ENCODE measurements around the gene CORO2B. TPM values are rescaled to one million over a fixed set of nuclear protein-coding genes. Genes with fewer than 3 reads are reported as not detected.

The CORO2B gene
- total and polyA plus RNA-seq, 9 of the 15 experiments (the other 6 are each of a cell fraction or from before 2014, with no cell fraction given) = not detected

- no peaks in the 10 kb centered on the region for H3K36me3 ChIP-seq (ENCODE audit: control insufficient read depth, insufficient read depth, low read length)
- in situ Hi-C loops (cut with MboI) = no loop called here
- peak; percentile 93 for FAIRE-seq
- intact Hi-C loops (cut with micrococcal nuclease) = loop anchor here (5.0 kb wide), 1 partner anchor 285 kb away; no protein-coding TSS in a partner anchor
- no TSS peak for BruUV-seq (replicated peaks)
- H3K9me3 ChIP-seq (replicated peaks; ENCODE audit: control insufficient read depth, insufficient read depth, low read depth, low read length) = no peaks in the 10 kb centered on the region
- H3K4me3 ChIP-seq = no peak overlapping the region
- TF ChIP-seq HMGN3 (IDR thresholded peaks at IDR 0.05; ENCODE audit: borderline replicate concordance, extremely low read depth, insufficient read length, low read depth, low read length) (no peak), ZBTB40 (IDR thresholded peaks at IDR 0.05) (0 out of 2 replicates have a peak, but pooled peaks have one; percentile 19), ZBTB40 (CRISPR knock-in tag; IDR thresholded peaks at IDR 0.05) (no peak)
- H3K9me1 ChIP-seq (ENCODE audit: control insufficient read depth, insufficient read depth, low read length) = no peaks in the 10 kb centered on the region
- WGBS (ENCODE audit: insufficient coverage, low coverage, missing lambda C conversion rate) = 22% methylated on average over 7 of the region's 7 CpGs
- no peaks in the 10 kb centered on the region for H4K20me1 ChIP-seq (replicated peaks; ENCODE audit: control insufficient read depth, insufficient read depth, low read length)
- no peaks in the 10 kb centered on the region for H3K4me1 ChIP-seq (replicated peaks in 1 of 2; ENCODE audit: control insufficient read depth in 2 of 2, insufficient read depth in 2 of 2, low read length in 2 of 2)
- H3K79me2 ChIP-seq (ENCODE audit: control insufficient read depth, insufficient read depth, low read length) = no peaks in the 10 kb centered on the region
- H3K27me3 ChIP-seq (ENCODE audit: control insufficient read depth in 2 of 2, insufficient read depth in 2 of 2, low read length in 2 of 2) = 0 out of 5 replicates have a peak, but pooled peaks cover 0 to 3% of the 10 kb centered on the region in 2 experiments
- H2AFZ ChIP-seq (ENCODE audit: low read depth, low read length) = no peak overlapping the region
- DNase-seq (ENCODE audit: extremely low read depth in 1 of 4, low spot score in 3 of 4) = no peak
- no peak overlapping the region for H3K4me2 ChIP-seq (ENCODE audit: insufficient read depth, low read length)
- ChIA-PET CTCF (ENCODE audit: low intra/inter-chr PET ratio) (interaction anchor here (2.7 kb wide), 1 partner anchor 231 kb away, joined by 18 read pairs; no protein-coding TSS in a partner anchor), POLR2A (no interaction called here)
- no peak for ATAC-seq
- H3K27ac ChIP-seq (ENCODE audit: extremely low read depth, low read depth, low read length) = no peak overlapping the region
- no peak overlapping the region for H3K9ac ChIP-seq (ENCODE audit: insufficient read depth in 1 of 2, low read depth in 2 of 2, low read length in 2 of 2)
Measured at GRCh38 chr15:68537506-68537905, 41.3 kb upstream of the CORO2B start.

All from K562 (cell line).